HL-60/S4 (cell line): Measurements from ENCODE around the gene PRKN.
"Not testable (repeated sequence)": the region's sequence is repeated elsewhere in the genome, so short reads cannot be mapped to it uniquely, and the experiment has no call there.

ENCODE experiments used
- in situ Hi-C: fragments of 300-500 bp; cut with MboI; formaldehyde crosslinking; loops from 2 replicates; pipeline ENCODE4 v1.14.3; 2022; ENCODE audit warnings: low sequenced_read_pairs

PRKN gene

GRCh38 chr6:161542346-161542980 is 1185.1 kb downstream of the PRKN start:
- in situ Hi-C loops = no loop called here

- in situ Hi-C loops = no loop called here
Measured at GRCh38 chr6:161540532-161540931, 1187.0 kb downstream of the PRKN start.

GRCh38 chr6:161536224-161536630 is 1191.3 kb downstream of the PRKN start:
- in situ Hi-C loops = no loop called here

DNA sequence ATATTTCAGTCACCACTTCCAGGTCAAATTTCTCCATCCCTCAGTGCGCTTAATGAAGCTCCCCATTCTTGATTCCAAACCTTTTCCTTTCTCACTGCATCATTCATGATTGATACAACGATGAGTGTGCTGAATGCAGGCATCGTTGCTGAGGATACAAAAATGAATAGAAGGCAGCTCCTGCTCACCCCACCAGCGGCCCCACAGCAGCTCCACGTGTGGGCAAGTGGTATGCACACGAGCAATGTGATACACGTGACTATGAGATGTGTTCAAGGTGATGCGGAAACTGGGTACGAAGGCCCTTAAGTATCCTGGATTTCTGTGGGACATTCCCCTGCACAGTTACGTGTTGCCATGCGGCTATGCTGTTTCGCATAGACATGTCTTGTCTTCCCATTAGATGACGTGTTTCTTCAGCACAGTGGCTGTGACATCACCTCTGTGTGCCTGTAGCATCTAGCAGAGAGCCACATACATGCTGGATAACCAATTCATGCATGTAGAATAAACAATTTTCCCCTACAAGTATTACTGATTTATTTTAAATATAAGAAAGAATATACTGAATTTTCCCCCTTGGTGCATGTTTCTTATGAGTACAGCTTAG is 1193.2 kb downstream of the PRKN start:
- in situ Hi-C loops = no loop called here

GRCh38 chr6:161533266-161533665 is 1194.3 kb downstream of the PRKN start:
- in situ Hi-C loops = no loop called here

DNA sequence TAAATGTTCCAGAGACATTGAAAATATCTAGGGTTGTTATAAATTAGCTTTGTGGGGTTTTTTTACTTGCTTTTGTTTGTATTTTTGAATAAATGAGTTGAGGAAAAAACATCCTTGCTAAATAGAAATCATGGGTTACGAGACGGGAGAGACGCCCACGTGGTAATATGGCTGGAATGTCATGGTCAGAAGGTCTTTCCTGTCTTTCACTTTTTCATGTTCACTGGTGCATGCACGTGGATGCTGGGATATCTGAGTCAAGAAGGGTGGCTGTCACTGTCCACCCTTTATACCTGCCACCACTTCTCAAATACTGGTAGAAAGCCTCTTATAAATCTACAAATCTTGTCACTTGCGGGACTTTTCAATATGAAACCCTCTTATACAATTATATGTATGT is 1195.0 kb downstream of the PRKN start:
- in situ Hi-C loops = no loop called here

- in situ Hi-C loops = no loop called here
Measured at GRCh38 chr6:161526794-161527193, 1200.8 kb downstream of the PRKN start.

DNA sequence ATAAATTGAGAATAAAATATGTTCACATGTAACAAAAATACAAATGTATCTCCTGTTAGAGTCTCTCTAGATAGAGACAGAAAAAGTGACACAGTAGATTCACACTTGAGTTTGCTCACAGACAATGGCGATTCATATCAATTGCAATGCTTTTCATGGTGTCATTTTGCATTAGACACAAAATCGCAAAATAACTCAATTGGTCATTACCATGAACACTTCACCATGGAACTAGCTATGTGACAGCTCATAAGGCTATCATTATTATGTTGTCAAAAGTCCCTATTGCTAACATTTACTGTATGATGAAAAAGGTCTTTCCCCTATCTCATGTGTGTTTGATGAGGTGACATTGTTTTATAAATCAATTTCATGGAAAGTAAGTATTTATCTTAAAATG is 1204.2 kb downstream of the PRKN start:
- in situ Hi-C loops = no loop called here

- in situ Hi-C loops = no loop called here
Measured at GRCh38 chr6:161522276-161522675, 1205.3 kb downstream of the PRKN start.

GRCh38 chr6:161511447-161512095 is 1216.0 kb downstream of the PRKN start:
- in situ Hi-C loops = no loop called here

- in situ Hi-C loops = no loop called here
Measured at GRCh38 chr6:161508341-161508740, 1219.2 kb downstream of the PRKN start.

DNA sequence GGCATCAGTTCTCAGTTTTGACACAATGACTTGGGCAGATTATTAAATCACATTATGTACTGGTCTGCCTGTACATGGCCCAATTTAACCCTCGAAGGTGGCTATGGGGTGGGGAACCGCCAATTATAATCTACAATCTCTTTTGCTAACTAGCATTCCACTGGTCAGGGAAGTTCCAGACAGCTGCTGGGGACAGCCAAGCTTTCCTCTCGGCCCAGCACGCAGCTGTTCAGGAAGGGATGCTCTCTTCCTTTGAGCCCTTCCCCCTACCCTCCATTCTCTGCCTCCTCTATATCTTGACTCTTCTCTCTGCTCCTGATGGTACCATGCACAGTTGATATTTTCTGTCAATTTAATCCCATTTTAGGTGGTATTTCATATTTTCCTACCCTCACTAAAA is 1220.2 kb downstream of the PRKN start:
- in situ Hi-C loops = no loop called here

- in situ Hi-C loops = no loop called here
Measured at GRCh38 chr6:161503570-161503969, 1224.0 kb downstream of the PRKN start.

- in situ Hi-C loops = no loop called here
Measured at GRCh38 chr6:161498881-161499280, 1228.7 kb downstream of the PRKN start.

DNA sequence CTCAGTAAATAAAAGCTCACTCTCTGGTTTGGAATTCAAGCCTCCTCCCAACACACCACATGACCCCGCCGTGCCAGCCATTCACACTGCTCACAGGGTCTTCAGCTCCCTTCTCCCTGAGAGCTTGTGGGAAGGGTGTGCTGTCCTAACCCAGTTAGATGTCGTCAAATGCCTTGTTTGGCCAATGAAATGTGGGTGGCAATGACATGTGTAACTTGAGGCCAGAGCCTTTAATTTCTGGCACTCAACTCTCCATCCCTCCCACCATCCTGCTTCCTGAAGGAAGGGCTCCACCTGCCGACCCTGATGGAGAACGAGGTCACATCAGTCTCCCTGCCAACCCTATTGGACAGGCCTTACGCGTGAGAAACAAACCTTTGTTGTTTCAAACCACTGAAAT is 1229.2 kb downstream of the PRKN start:
- in situ Hi-C loops = no loop called here

DNA sequence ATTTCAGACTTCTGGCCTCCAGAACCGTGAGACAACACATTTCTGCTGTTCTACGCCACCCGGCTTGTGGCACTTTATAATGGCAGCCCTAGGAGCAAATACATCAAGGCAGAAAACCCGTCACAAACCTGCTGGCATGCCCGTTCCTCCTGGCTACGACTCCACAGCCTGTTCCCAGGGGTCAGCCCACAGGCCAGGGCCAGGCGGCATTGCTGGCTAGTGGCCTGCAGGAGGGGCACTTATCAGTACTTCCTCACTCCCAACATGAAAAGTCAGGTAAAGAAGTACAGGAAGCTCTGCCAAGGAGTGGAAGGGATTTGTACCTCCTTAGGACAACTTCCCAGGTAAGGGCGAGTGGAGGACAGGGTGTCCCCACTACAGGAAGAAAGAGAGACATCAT is 1230.6 kb downstream of the PRKN start:
- in situ Hi-C loops = no loop called here

- in situ Hi-C loops = not testable (repeated sequence)
Measured at GRCh38 chr6:161496271-161496670, 1231.3 kb downstream of the PRKN start.

GRCh38 chr6:161494566-161494965 is 1233.0 kb downstream of the PRKN start:
- in situ Hi-C loops = no loop called here

- in situ Hi-C loops = no loop called here
Measured at GRCh38 chr6:161493576-161494118, 1233.9 kb downstream of the PRKN start.

- in situ Hi-C loops = no loop called here
Measured at GRCh38 chr6:161489626-161490306, 1237.8 kb downstream of the PRKN start.

DNA sequence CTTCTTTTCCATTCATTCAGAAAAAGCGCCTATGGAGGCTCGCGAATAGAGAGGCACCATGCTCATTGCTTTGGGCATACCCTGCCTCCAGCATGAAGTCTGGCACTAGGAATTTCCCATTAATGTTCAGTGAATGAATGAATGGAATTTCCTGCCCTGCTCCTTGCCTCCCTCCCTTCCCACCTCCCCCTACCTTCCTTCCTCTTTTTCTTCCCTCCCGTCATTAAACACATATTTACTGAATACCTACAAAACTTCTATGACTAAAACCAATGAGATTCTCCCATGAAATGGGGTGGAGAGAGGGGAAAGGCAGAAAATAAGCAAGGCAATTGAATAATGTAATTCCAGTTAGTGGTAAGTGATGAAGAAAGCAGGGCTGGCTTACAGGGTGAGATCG is 1239.9 kb downstream of the PRKN start:
- in situ Hi-C loops = no loop called here

DNA sequence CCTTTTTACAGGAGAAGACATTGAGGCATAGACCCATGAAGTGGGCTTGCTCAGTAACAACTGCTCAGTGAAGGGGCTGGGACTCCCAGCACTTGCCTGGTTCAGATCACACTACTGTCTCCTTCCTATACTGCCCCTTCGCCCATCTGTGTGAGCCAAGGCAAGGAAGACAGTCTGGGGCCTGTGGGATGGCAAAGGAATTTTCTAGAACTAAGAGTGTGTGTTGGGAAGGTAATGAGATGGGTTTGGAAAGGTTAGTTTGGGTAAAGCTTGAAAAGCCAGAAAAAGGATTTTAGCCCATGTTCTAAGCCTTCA is 1240.4 kb downstream of the PRKN start:
- in situ Hi-C loops = no loop called here
